ENCODE data around the gene ANKRD63.
A peak's percentile ranks its signal among the peaks of the same experiment; 100 is the strongest.

GRCh38 chr15:40252438-40253166, 30.3 kb downstream of the ANKRD63 start:
- TF ChIP-seq, protein P1, sequence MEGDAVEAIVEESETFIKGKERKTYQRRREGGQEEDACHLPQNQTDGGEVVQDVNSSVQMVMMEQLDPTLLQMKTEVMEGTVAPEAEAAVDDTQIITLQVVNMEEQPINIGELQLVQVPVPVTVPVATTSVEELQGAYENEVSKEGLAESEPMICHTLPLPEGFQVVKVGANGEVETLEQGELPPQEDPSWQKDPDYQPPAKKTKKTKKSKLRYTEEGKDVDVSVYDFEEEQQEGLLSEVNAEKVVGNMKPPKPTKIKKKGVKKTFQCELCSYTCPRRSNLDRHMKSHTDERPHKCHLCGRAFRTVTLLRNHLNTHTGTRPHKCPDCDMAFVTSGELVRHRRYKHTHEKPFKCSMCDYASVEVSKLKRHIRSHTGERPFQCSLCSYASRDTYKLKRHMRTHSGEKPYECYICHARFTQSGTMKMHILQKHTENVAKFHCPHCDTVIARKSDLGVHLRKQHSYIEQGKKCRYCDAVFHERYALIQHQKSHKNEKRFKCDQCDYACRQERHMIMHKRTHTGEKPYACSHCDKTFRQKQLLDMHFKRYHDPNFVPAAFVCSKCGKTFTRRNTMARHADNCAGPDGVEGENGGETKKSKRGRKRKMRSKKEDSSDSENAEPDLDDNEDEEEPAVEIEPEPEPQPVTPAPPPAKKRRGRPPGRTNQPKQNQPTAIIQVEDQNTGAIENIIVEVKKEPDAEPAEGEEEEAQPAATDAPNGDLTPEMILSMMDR (IDR thresholded peaks at IDR 0.05) = peak in 1 of 3 experiments; percentile 2
- TF ChIP-seq POLR2AphosphoS5 (IDR thresholded peaks at IDR 0.05) (no peak), POLR2A (IDR thresholded peaks at IDR 0.05; ENCODE audit: low read depth) (no peak)

All from esophagus muscularis mucosa (tissue), 3 donors.